HG03135 (cell line): ENCODE measurements around the gene EFNA5.

ENCODE experiments used
- ATAC-seq: cut with Tn5 transposase; IDR thresholded peaks from one replicate; pipeline ENCODE4 v1.9.1; 2021; ENCODE audit warnings: mild to moderate bottlenecking, moderate library complexity; ENCODE audit not compliant: unreplicated experiment

The EFNA5 gene

GRCh38 chr5:107646418-107646817, 24.3 kb downstream of the EFNA5 start:
- no peak for ATAC-seq

- no peak for ATAC-seq
Measured at GRCh38 chr5:107640568-107640967, 30.2 kb downstream of the EFNA5 start.

DNA sequence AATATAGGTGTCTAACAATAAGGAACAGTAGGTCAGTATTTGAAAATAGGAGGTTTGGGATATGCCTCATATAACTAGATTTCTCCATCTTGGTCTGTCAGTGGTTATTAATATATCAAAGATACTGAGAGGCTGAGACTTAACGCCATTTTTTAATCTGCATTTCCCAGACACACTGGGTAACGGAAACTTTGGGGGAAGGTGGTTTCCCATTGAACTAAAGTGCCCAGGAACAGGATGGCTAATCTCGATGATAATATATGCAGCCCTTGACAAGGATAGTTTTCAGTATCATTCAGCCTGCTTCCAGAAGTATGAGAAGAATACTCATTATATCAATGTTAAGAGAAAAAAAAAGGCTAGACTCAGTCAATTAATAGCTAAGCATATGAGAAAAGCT, 30.7 kb downstream of the EFNA5 start:
- no peak for ATAC-seq

DNA sequence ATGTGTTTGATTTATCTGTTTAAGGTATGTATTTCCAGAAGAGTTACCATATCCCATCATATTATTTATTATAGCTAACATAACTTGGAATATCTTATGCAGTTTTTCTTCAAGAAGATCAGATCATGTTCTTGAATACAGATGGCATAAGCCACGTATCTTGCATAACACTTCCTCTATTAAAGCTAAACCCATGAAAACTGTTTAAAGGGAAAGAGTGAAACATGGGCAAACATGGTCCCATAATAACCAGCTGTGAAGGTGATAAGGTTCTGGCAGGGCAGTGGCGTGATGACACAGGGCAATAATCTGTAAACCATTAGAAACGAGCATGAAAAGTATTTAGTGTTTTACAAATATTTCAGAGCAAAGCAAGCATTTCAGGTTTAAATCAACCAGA, 34.2 kb downstream of the EFNA5 start:
- no peak for ATAC-seq

GRCh38 chr5:107636068-107636467, 34.7 kb downstream of the EFNA5 start:
- no peak for ATAC-seq

GRCh38 chr5:107634981-107635848, 35.5 kb downstream of the EFNA5 start:
- no peak for ATAC-seq

GRCh38 chr5:107633171-107633901, 37.4 kb downstream of the EFNA5 start:
- ATAC-seq: no peak

GRCh38 chr5:107631805-107632362, 38.9 kb downstream of the EFNA5 start:
- no peak for ATAC-seq

DNA sequence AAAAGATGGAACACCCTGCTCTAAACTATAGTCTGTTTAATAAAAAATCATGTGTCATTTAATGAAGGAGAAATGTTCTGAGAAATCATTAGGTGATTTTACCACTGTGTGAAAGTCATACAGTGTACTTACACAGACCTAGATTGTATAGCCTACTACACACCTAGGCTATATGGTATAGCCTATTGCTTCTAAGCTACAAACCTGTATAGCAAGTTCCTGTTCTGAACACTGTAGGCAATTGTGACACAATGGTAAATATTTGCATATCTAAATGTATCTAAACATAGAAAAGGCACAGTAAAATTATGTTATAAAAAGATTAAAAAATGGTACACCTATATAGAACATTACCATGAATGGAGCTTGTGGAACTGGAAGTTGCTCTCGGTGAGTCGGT, 40.6 kb downstream of the EFNA5 start:
- ATAC-seq: no peak

- ATAC-seq: no peak
Measured at GRCh38 chr5:107624235-107624634, 46.5 kb downstream of the EFNA5 start.

GRCh38 chr5:107621089-107621488, 49.6 kb downstream of the EFNA5 start:
- ATAC-seq: no peak

DNA sequence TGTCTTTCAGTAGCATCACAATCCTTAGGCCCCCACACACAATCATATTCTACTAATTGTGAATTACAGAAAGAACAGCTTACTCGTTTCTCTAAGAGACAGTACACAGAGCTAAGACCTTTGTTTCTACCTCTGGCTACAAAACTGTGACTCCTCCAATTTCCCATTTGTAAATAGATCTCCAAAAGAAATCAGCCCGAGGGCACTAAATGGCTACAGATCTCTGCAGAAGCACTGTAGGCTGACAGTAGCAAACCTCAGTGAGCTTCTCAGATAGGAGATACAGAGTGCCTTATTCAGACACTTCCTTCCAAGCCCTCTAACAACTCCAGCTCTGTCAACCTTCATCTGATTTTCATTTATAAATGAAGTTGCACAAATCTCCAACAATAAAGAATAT, 51.0 kb downstream of the EFNA5 start:
- ATAC-seq: no peak

DNA sequence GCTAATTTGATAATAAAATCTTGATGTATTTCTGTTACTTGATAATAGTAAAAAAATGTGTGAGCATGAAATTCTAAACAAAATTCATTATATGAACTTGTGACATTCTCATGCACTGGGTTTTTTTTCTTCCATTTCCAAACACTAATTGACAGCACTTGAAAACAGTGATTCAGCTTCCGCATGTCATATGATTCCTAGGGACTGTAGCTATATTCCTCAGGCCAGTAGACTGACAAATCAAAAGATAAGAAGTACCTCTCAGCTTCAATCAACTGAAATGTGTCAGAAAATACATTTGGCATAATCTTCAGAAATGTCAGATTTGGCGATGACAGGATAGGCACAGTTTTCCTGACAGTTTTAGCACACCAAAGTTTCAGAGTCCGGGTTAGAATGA, 52.5 kb downstream of the EFNA5 start:
- no peak for ATAC-seq

DNA sequence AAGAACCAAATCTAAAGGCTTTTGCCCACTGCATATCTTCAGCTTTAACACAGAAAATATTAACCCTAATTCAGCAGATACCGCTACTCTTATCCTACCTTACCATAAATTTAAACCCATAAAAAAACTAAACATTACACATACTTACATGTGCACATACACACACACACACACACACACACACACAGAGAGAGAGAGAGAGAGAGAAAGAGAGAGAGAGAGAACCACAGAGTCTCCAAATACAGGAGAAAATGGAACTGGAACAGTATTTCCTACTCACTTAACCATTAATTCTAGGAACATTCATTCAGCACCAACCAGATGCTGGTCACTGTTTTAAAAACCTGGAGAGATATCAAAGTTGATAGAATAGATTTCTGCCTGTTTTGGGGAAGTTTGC, 53.7 kb downstream of the EFNA5 start:
- ATAC-seq: no peak

- ATAC-seq: no peak
Measured at GRCh38 chr5:107616213-107616612, 54.5 kb downstream of the EFNA5 start.

GRCh38 chr5:107615299-107615817, 55.4 kb downstream of the EFNA5 start:
- no peak for ATAC-seq

- ATAC-seq: no peak
Measured at GRCh38 chr5:107612541-107612940, 58.2 kb downstream of the EFNA5 start.

DNA sequence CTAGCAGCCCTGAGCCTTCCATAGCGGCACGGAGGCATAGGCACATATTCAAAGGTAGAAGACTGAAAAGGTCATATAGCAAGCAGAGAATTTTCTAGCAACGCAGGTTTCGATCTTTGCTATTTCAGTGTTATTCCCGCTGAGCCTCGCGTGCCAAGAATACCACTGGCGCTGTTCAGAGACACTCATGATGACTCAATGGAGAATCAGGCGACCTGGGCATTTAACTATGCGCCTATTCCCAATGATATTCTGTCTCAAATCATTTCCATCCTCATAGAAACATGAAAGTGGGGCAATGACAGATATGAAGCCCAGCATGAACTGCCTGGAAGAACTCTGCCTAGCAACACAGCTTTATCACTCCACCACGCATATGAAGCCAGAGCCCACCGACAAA, 59.9 kb downstream of the EFNA5 start:
- ATAC-seq: no peak

GRCh38 chr5:107607671-107608345, 62.9 kb downstream of the EFNA5 start:
- ATAC-seq: no peak

- ATAC-seq: no peak
Measured at GRCh38 chr5:107607196-107607595, 63.5 kb downstream of the EFNA5 start.

DNA sequence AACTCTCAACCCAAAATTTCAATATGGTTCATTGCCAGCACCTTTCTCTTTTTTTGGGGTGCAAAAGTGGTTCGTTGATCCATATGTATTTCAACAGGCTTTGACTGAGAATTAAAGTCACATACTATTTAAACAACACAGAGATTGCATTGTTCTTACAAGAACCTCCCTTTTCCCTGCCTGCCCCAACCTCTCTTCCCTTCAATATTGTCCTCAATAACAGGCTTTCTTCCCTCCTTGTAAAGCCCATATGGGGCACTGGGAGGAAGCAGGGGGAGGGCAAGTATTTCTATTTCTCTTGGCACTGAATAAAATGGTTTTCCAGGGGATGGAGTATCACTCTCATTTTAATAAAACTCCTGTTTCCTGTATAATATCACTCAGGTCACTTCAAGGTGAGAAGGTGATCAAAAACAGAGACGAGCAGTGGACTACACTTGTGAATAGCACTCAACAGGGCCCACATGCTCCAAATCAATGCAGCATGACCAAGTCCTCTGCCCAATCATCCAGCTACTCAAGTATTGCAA, 65.1 kb downstream of the EFNA5 start:
- no peak for ATAC-seq
